Neuronal stem cell (in vitro differentiated cells): ENCODE measurements around the gene GEMIN5.
"Not testable (repeated sequence)": the region's sequence is repeated elsewhere in the genome, so short reads cannot be mapped to it uniquely, and the experiment has no call there.

Experiments
- DNase-seq: peaks from one replicate; pipeline ENCODE4 v3.0.0-alpha.2; 2013; ENCODE audit warnings: low spot score
- H2AFZ ChIP-seq: one replicate; pipeline ENCODE4 v1.6.1; 2013; ENCODE audit warnings: mild to moderate bottlenecking, low read length, inconsistent platforms
- H2AK5ac ChIP-seq: 2 replicates; pipeline ENCODE4 v1.6.1; 2013; ENCODE audit warnings: low read depth, mild to moderate bottlenecking, inconsistent platforms, low read length, moderate library complexity, mixed read lengths
- H2BK120ac ChIP-seq: 2 replicates; pipeline ENCODE4 v1.6.1; 2013; ENCODE audit warnings: low read depth, mild to moderate bottlenecking, inconsistent platforms, low read length, moderate library complexity, mixed read lengths
- H2BK12ac ChIP-seq: one replicate; pipeline ENCODE4 v1.6.1; 2013; ENCODE audit warnings: low read length, inconsistent platforms
- H2BK15ac ChIP-seq: 2 replicates; pipeline ENCODE4 v1.6.1; 2013; ENCODE audit warnings: mild to moderate bottlenecking, low read length, inconsistent platforms, mixed read lengths
- H2BK5ac ChIP-seq: one replicate; pipeline ENCODE4 v1.6.1; 2013; ENCODE audit warnings: inconsistent platforms, mild to moderate bottlenecking, low read length, moderate library complexity
- H3K14ac ChIP-seq: one replicate; pipeline ENCODE4 v1.6.1; 2013; ENCODE audit warnings: low read length, inconsistent platforms
- H3K18ac ChIP-seq: 2 replicates; pipeline ENCODE4 v1.6.1; 2013; ENCODE audit warnings: low read length, inconsistent platforms
- H3K23ac ChIP-seq: 2 replicates; pipeline ENCODE4 v1.6.1; 2013; ENCODE audit warnings: low read depth, mild to moderate bottlenecking, mixed read lengths, low read length, inconsistent platforms; ENCODE audit not compliant: poor library complexity
- H3K27ac ChIP-seq: replicated peaks from 3 replicates; pipeline ENCODE4 v1.5.1; 2013; ENCODE audit warnings: low read length, inconsistent platforms
- H3K27me3 ChIP-seq, 3 experiments: 2 replicates each; pipeline ENCODE4 v1.6.1; 2013; ENCODE audit warnings: low read length in 3 of 3, mild to moderate bottlenecking in 2 of 3, inconsistent platforms in 1 of 3, low read depth in 1 of 3, mixed read lengths in 1 of 3, moderate library complexity in 1 of 3; ENCODE audit not compliant: control insufficient read depth in 3 of 3, insufficient read depth in 3 of 3
- H3K36me3 ChIP-seq, 2 donors: replicated peaks in 1 of 2; 2 replicates each; pipeline ENCODE4 v1.6.1; 2013; ENCODE audit warnings: low read length in 2 of 2; ENCODE audit not compliant: control insufficient read depth in 2 of 2, insufficient read depth in 2 of 2
- H3K4ac ChIP-seq: 2 replicates; pipeline ENCODE4 v1.6.1; 2013; ENCODE audit warnings: inconsistent platforms, mild to moderate bottlenecking, low read length, moderate library complexity
- H3K4me1 ChIP-seq, 2 donors: 1 replicate in 1 of 2; 2 replicates in 1 of 2; pipeline ENCODE4 v1.6.1; 2013; ENCODE audit warnings: low read length in 2 of 2, low read depth in 1 of 2; ENCODE audit not compliant: control insufficient read depth in 2 of 2, insufficient read depth in 1 of 2
- H3K4me2 ChIP-seq: one replicate; pipeline ENCODE4 v1.6.1; 2013; ENCODE audit warnings: mild to moderate bottlenecking, low read length, inconsistent platforms; ENCODE audit not compliant: insufficient read depth, poor library complexity, severe bottlenecking
- H3K4me3 ChIP-seq, 2 donors: 2 replicates each; pipeline ENCODE4 v1.5.1; 2013; ENCODE audit warnings: low read length in 2 of 2, mild to moderate bottlenecking in 2 of 2, inconsistent platforms in 1 of 2, moderate library complexity in 1 of 2
- H3K79me1 ChIP-seq: one replicate; pipeline ENCODE4 v1.6.1; 2013; ENCODE audit warnings: low read depth, mild to moderate bottlenecking, inconsistent platforms, low read length, moderate library complexity
- H3K9ac ChIP-seq: one replicate; pipeline ENCODE4 v1.6.1; 2013; ENCODE audit warnings: mild to moderate bottlenecking, low read depth, low read length, inconsistent platforms; ENCODE audit not compliant: poor library complexity
- H3K9me3 ChIP-seq, 2 donors: replicated peaks in 1 of 2; 2 replicates each; pipeline versions ENCODE3 to v1.6.1; 2013; ENCODE audit warnings: low read length in 2 of 2, mild to moderate bottlenecking in 2 of 2, inconsistent platforms in 1 of 2, low read depth in 1 of 2, mixed read lengths in 1 of 2, moderate library complexity in 1 of 2; ENCODE audit not compliant: control insufficient read depth in 2 of 2, insufficient read depth in 1 of 2
- H4K8ac ChIP-seq: one replicate; pipeline ENCODE4 v1.6.1; 2013; ENCODE audit warnings: low read depth, mild to moderate bottlenecking, inconsistent platforms, low read length, moderate library complexity
- H4K91ac ChIP-seq: one replicate; pipeline ENCODE4 v1.6.1; 2013; ENCODE audit warnings: low read length, low read depth, mild to moderate bottlenecking, inconsistent platforms; ENCODE audit not compliant: poor library complexity
- whole genome bisulfite sequencing, 2 donors: extraction: QIAGEN DNeasy Blood & Tissue Kit; methylation state at CpG; one replicate each; pipeline ENCODE4 v1.1.7; 2013; ENCODE audit warnings: missing lambda C conversion rate in 2 of 2, mixed read lengths in 1 of 2; ENCODE audit not compliant: insufficient read length in 2 of 2, insufficient replicate concordance in 1 of 2; ENCODE audit errors: extremely low coverage in 2 of 2; 5-methylcytosine and 5-hydroxymethylcytosine counted together

GEMIN5 gene

DNA sequence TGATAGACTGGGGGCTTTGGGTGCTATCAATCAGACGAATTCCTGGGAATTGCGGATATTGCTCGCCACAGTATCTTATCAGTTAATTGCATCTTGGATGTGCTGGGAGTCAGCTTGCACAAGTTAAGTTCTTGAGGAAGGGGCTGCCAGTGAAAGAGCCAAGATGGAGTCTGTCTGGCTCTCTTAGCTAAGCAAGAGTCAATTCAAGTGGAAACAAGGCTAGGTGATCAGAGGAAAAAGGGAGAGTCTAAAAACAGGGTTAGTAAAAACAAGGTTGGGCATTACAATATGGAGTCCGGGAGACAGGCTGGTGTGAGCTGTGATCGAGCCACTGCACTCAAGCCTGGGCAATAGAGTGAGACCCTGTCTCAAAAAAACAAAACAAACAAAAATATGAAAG is 1.4 kb upstream of the GEMIN5 start:
- Histone ChIP-seq H3K36me3 (peaks cover 6 to 16% of the 10 kb centered on the region in 2 donors), H3K4me1 (peaks cover 6 to 14% of the 10 kb centered on the region in 2 donors)
- H3K18ac ChIP-seq, H2BK5ac ChIP-seq, DNase-seq, H4K91ac ChIP-seq, H3K79me1 ChIP-seq, H4K8ac ChIP-seq, H3K27me3 ChIP-seq, H3K23ac ChIP-seq, H3K4ac ChIP-seq, H2BK12ac ChIP-seq, H2AFZ ChIP-seq, H3K4me2 ChIP-seq, H3K4me3 ChIP-seq, H2BK15ac ChIP-seq, H2AK5ac ChIP-seq, H3K9ac ChIP-seq, H2BK120ac ChIP-seq, H3K14ac ChIP-seq, H3K27ac ChIP-seq, H3K9me3 ChIP-seq: not testable (repeated sequence)
- no CpG with 5 or more reads among the region's 5 CpGs for WGBS, 2 donors

DNA sequence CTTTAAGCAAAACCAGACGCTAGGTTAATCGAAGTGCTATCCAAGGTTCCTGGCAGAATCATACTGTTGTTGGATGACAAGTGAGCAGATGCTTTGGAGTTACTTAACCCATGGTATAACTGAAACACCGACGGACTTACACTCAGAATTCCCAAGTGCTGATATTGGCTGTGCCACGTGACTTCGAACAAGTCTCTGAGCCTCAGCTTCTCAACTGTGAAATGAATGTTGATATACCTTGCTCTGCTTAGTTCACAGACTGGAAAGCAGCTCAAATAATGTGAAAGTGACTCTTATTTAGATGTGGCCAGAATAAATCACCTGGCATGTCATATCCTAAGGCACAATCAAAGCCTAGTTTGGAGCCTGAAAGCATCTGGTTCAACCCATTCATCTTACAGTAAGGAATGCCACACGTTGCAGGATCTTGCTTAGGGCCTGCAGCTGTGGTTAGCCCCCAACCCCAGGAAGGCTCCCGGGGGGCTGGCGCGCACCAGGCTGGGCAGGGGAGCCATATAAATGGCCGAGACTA is 759 bp downstream of the GEMIN5 start:
- peak overlapping the region; percentile 63 for H3K4me2 ChIP-seq
- peak overlapping the region; percentile 77 to 89 for H3K4me3 ChIP-seq
- peak overlapping the region; percentile 16 for H2BK15ac ChIP-seq
- no peak overlapping the region for H4K91ac ChIP-seq
- peak; percentile 3 for DNase-seq
- no peak overlapping the region for H4K8ac ChIP-seq
- H3K4ac ChIP-seq, result no peak overlapping the region
- H2AFZ ChIP-seq, result peak overlapping the region; percentile 91
- no peak overlapping the region for H2BK5ac ChIP-seq
- H3K18ac ChIP-seq, result no peak overlapping the region
- H3K9ac ChIP-seq, result peak overlapping the region; percentile 87
- H3K23ac ChIP-seq, result peak overlapping the region; percentile 85
- H2AK5ac ChIP-seq, result peak overlapping the region; percentile 66
- no CpG with 5 or more reads among the region's 11 CpGs for WGBS, 2 donors
- peaks cover 4% of the 10 kb centered on the region for H3K79me1 ChIP-seq
- H3K27ac ChIP-seq, result no peak overlapping the region
- no peak overlapping the region for H3K14ac ChIP-seq
- peaks cover 6 to 9% of the 10 kb centered on the region in 2 donors for H3K4me1 ChIP-seq
- H2BK12ac ChIP-seq, result no peak overlapping the region
- H2BK120ac ChIP-seq, result no peak overlapping the region
- H3K36me3 ChIP-seq, result peaks cover 7 to 33% of the 10 kb centered on the region in 2 donors
- no peaks in the 10 kb centered on the region for H3K27me3 ChIP-seq
- no peaks in the 10 kb centered on the region for H3K9me3 ChIP-seq

DNA sequence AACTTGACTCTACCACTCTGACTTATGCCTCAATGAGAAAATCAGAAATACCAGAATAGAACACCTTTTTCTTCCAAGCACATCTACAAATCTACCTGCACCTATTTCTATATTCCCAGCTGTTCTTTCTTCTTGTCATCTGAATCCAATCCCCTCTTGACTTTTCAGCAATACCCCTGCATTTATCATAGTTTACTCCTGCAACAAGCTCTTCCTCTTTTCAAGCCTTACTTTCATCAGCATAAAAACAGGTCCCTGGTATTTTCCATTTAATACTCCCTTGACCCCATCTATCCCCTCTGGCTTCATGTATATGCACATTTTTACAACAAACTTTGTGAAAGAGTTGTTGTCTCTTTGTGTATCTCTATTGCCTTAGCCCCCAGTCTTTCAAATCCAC is 3.1 kb downstream of the GEMIN5 start:
- H3K27me3 ChIP-seq, result no peaks in the 10 kb centered on the region
- no peaks in the 10 kb centered on the region for H3K9me3 ChIP-seq
- H3K4me1 ChIP-seq, result peaks cover 4 to 6% of the 10 kb centered on the region in 2 donors
- no peak overlapping the region for H2AK5ac ChIP-seq
- no peak overlapping the region for H3K27ac ChIP-seq
- no peak overlapping the region for H4K91ac ChIP-seq
- no peak overlapping the region for H2BK120ac ChIP-seq
- peaks cover 2% of the 10 kb centered on the region for H3K79me1 ChIP-seq
- no peak overlapping the region for H3K9ac ChIP-seq
- no peak overlapping the region for H3K14ac ChIP-seq
- no peak overlapping the region for H2BK15ac ChIP-seq
- H3K4me2 ChIP-seq, result no peak overlapping the region
- H4K8ac ChIP-seq, result no peak overlapping the region
- DNase-seq, result no peak
- H2AFZ ChIP-seq, result no peak overlapping the region
- H2BK12ac ChIP-seq, result no peak overlapping the region
- peaks cover 10 to 55% of the 10 kb centered on the region in 2 donors for H3K36me3 ChIP-seq
- no peak overlapping the region for H3K18ac ChIP-seq
- no peak overlapping the region for H2BK5ac ChIP-seq
- H3K4ac ChIP-seq, result no peak overlapping the region
- H3K4me3 ChIP-seq, result no peak overlapping the region
- no peak overlapping the region for H3K23ac ChIP-seq

DNA sequence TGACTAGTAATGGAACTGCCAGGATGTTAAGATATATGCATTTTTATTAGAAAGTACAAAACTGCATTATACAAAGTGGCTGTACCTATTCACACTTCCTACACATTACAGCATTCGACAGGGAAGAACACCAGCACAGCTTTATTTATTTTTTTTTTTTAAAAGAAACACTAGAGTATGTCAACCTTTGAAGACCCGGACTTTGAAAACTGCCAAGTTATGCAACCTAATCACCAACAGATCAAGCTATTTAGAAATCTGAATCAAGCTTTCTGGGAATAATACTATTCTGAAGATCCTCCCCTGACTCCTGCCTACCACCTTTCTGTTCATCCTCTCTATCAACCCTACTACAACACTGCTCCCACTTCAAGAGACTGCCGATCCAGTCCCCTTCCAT is 4.5 kb downstream of the GEMIN5 start:
- H4K91ac ChIP-seq, result no peak overlapping the region
- H3K4ac ChIP-seq, result no peak overlapping the region
- H3K18ac ChIP-seq, result no peak overlapping the region
- H3K36me3 ChIP-seq, result peaks cover 14 to 66% of the 10 kb centered on the region in 2 donors
- whole genome bisulfite sequencing, 2 donors, result no CpG with 5 or more reads among the region's 3 CpGs
- H3K27ac ChIP-seq, result no peak overlapping the region
- no peak overlapping the region for H3K23ac ChIP-seq
- H2AK5ac ChIP-seq, result no peak overlapping the region
- no peak overlapping the region for H2BK12ac ChIP-seq
- H2BK15ac ChIP-seq, result no peak overlapping the region
- H4K8ac ChIP-seq, result no peak overlapping the region
- H3K4me3 ChIP-seq, result no peak overlapping the region
- H2BK5ac ChIP-seq, result no peak overlapping the region
- H3K27me3 ChIP-seq, result no peaks in the 10 kb centered on the region
- H3K4me2 ChIP-seq, result no peak overlapping the region
- H2AFZ ChIP-seq, result no peak overlapping the region
- peaks cover 4 to 6% of the 10 kb centered on the region in 2 donors for H3K4me1 ChIP-seq
- no peak overlapping the region for H3K9ac ChIP-seq
- H2BK120ac ChIP-seq, result no peak overlapping the region
- peaks cover 2% of the 10 kb centered on the region for H3K79me1 ChIP-seq
- H3K14ac ChIP-seq, result no peak overlapping the region
- DNase-seq, result no peak
- H3K9me3 ChIP-seq, result no peaks in the 10 kb centered on the region
